ENCODE data around the gene SLC7A1.

The SLC7A1 gene

GRCh38 chr13:29483623-29484022 lies 111.9 kb downstream of the SLC7A1 start:
- DNase-seq, result no peak
- intact Hi-C loops (cut with DNase I), result no loop called here

- intact Hi-C loops (cut with DNase I), result no loop called here
These were observed 112.3 kb downstream of the SLC7A1 start for GRCh38 chr13:29483211-29483610.

GRCh38 chr13:29482504-29482903 lies 113.0 kb downstream of the SLC7A1 start:
- intact Hi-C loops (cut with DNase I), result no loop called here
- DNase-seq, result no peak

More at GRCh38 chr13:29483211-29483610, 112.3 kb downstream of the SLC7A1 start:
- DNase-seq, result no peak

- intact Hi-C loops (cut with DNase I), result no loop called here
- DNase-seq, result no peak
These were observed 113.9 kb downstream of the SLC7A1 start for GRCh38 chr13:29481603-29482002.

GRCh38 chr13:29480893-29481525 lies 114.5 kb downstream of the SLC7A1 start:
- intact Hi-C loops (cut with DNase I), result no loop called here
- peak in 7 of 42 donors; percentile 14 to 70 (median 42) for DNase-seq

- intact Hi-C loops (cut with DNase I), result no loop called here
- peak in 1 of 42 donors; percentile 18 for DNase-seq
These were observed 115.6 kb downstream of the SLC7A1 start for GRCh38 chr13:29479716-29480492.

GRCh38 chr13:29476046-29476445 lies 119.4 kb downstream of the SLC7A1 start:
- no peak for DNase-seq
- intact Hi-C loops (cut with DNase I), result no loop called here

GRCh38 chr13:29474991-29475390 lies 120.5 kb downstream of the SLC7A1 start:
- no peak for DNase-seq
- intact Hi-C loops (cut with DNase I), result no loop called here

- intact Hi-C loops (cut with DNase I), result no loop called here
- no peak for DNase-seq
These were observed 122.3 kb downstream of the SLC7A1 start for GRCh38 chr13:29473166-29473565.

GRCh38 chr13:29472332-29472961 lies 123.0 kb downstream of the SLC7A1 start:
- DNase-seq, result peak in 3 of 42 donors; percentile 13 to 62 (median 18)
- intact Hi-C loops (cut with DNase I), result no loop called here

- no peak for DNase-seq
- intact Hi-C loops (cut with DNase I), result no loop called here
These were observed 123.9 kb downstream of the SLC7A1 start for GRCh38 chr13:29471551-29471950.

- intact Hi-C loops (cut with DNase I), result no loop called here
These were observed 129.7 kb downstream of the SLC7A1 start for GRCh38 chr13:29465741-29466293.

GRCh38 chr13:29464105-29464679 lies 131.3 kb downstream of the SLC7A1 start:
- intact Hi-C loops (cut with DNase I), result no loop called here
- no peak for DNase-seq

More at GRCh38 chr13:29465741-29466293, 129.7 kb downstream of the SLC7A1 start:
- DNase-seq, result no peak

GRCh38 chr13:29459813-29460355 lies 135.6 kb downstream of the SLC7A1 start:
- no peak for DNase-seq
- intact Hi-C loops (cut with DNase I), result no loop called here

Measured in head of caudate nucleus (tissue), 42 donors.